ENCODE data around the gene P2RY14.

P2RY14 gene

GRCh38 chr3:151213881-151214280 lies 64.5 kb downstream of the P2RY14 start:
- no peak overlapping the region for H3K4me2 ChIP-seq (ENCODE audit: low read length)
- no peaks in the 10 kb centered on the region for H3K36me3 ChIP-seq (replicated peaks; ENCODE audit: low read depth, low read length)
- no peaks in the 10 kb centered on the region for H3K79me2 ChIP-seq (ENCODE audit: low read length)
- no peak overlapping the region for H2AFZ ChIP-seq (ENCODE audit: low read depth, low read length)
- peaks cover 23% of the 10 kb centered on the region for H3K4me1 ChIP-seq (ENCODE audit: low read length)
- no peak for TF ChIP-seq CTCF (IDR thresholded peaks at IDR 0.05; ENCODE audit: low read depth, low read length)
- TF ChIP-seq EZH2phosphoT487 (IDR thresholded peaks at IDR 0.05; ENCODE audit: low read depth) = no peak
- no peaks in the 10 kb centered on the region for H3K27me3 ChIP-seq (ENCODE audit: low read depth, low read length)
- no peak overlapping the region for H3K4me3 ChIP-seq (ENCODE audit: low read length)
- no peaks in the 10 kb centered on the region for H4K20me1 ChIP-seq (ENCODE audit: insufficient read depth, low read length)
- no peaks in the 10 kb centered on the region for H3K9me3 ChIP-seq (ENCODE audit: insufficient read depth, low read length)
- no peak overlapping the region for H3K27ac ChIP-seq (ENCODE audit: low read length)
- H3K9ac ChIP-seq (ENCODE audit: low read length) = no peak overlapping the region

GRCh38 chr3:151213151-151213550 lies 65.2 kb downstream of the P2RY14 start:
- H3K27me3 ChIP-seq (ENCODE audit: low read depth, low read length) = no peaks in the 10 kb centered on the region
- H3K79me2 ChIP-seq (ENCODE audit: low read length) = no peaks in the 10 kb centered on the region
- TF ChIP-seq CTCF (IDR thresholded peaks at IDR 0.05; ENCODE audit: low read depth, low read length) (no peak), EZH2phosphoT487 (IDR thresholded peaks at IDR 0.05; ENCODE audit: low read depth) (no peak)
- peaks cover 22% of the 10 kb centered on the region for H3K4me1 ChIP-seq (ENCODE audit: low read length)
- no peak overlapping the region for H3K4me2 ChIP-seq (ENCODE audit: low read length)
- H3K9ac ChIP-seq (ENCODE audit: low read length) = no peak overlapping the region
- H3K36me3 ChIP-seq (replicated peaks; ENCODE audit: low read depth, low read length) = no peaks in the 10 kb centered on the region
- no peak overlapping the region for H3K4me3 ChIP-seq (ENCODE audit: low read length)
- no peaks in the 10 kb centered on the region for H3K9me3 ChIP-seq (ENCODE audit: insufficient read depth, low read length)
- no peaks in the 10 kb centered on the region for H4K20me1 ChIP-seq (ENCODE audit: insufficient read depth, low read length)
- no peak overlapping the region for H2AFZ ChIP-seq (ENCODE audit: low read depth, low read length)
- H3K27ac ChIP-seq (ENCODE audit: low read length) = no peak overlapping the region

GRCh38 chr3:151210676-151211381 lies 67.5 kb downstream of the P2RY14 start:
- no peaks in the 10 kb centered on the region for H3K9me3 ChIP-seq (ENCODE audit: insufficient read depth, low read length)
- H3K27ac ChIP-seq (ENCODE audit: low read length) = peak overlapping the region; percentile 19; the same call in 1 of the 2 replicates
- TF ChIP-seq EZH2phosphoT487 (IDR thresholded peaks at IDR 0.05; ENCODE audit: low read depth) (no peak), CTCF (IDR thresholded peaks at IDR 0.05; ENCODE audit: low read depth, low read length) (peak; percentile 50)
- peak overlapping the region; percentile 35 for H3K4me3 ChIP-seq (ENCODE audit: low read length)
- H3K36me3 ChIP-seq (replicated peaks; ENCODE audit: low read depth, low read length) = no peaks in the 10 kb centered on the region
- peak overlapping the region; percentile 64 for H3K4me2 ChIP-seq (ENCODE audit: low read length)
- no peaks in the 10 kb centered on the region for H3K79me2 ChIP-seq (ENCODE audit: low read length)
- H3K9ac ChIP-seq (ENCODE audit: low read length) = peak overlapping the region; percentile 6; the same call in 1 of the 2 replicates
- peaks cover 22% of the 10 kb centered on the region for H3K4me1 ChIP-seq (ENCODE audit: low read length)
- H4K20me1 ChIP-seq (ENCODE audit: insufficient read depth, low read length) = no peaks in the 10 kb centered on the region
- H3K27me3 ChIP-seq (ENCODE audit: low read depth, low read length) = no peaks in the 10 kb centered on the region
- no peak overlapping the region for H2AFZ ChIP-seq (ENCODE audit: low read depth, low read length)

- Histone ChIP-seq H4K20me1 (ENCODE audit: insufficient read depth, low read length) (no peaks in the 10 kb centered on the region), H3K4me3 (ENCODE audit: low read length) (no peak overlapping the region), H2AFZ (ENCODE audit: low read depth, low read length) (no peak overlapping the region), H3K4me1 (ENCODE audit: low read length) (peaks cover 28% of the 10 kb centered on the region), H3K27me3 (ENCODE audit: low read depth, low read length) (no peaks in the 10 kb centered on the region), H3K36me3 (replicated peaks; ENCODE audit: low read depth, low read length) (no peaks in the 10 kb centered on the region), H3K27ac (ENCODE audit: low read length) (no peak overlapping the region), H3K79me2 (ENCODE audit: low read length) (no peaks in the 10 kb centered on the region), H3K9ac (ENCODE audit: low read length) (no peak overlapping the region), H3K9me3 (ENCODE audit: insufficient read depth, low read length) (no peaks in the 10 kb centered on the region), H3K4me2 (ENCODE audit: low read length) (no peak overlapping the region)
- TF ChIP-seq EZH2phosphoT487 (IDR thresholded peaks at IDR 0.05; ENCODE audit: low read depth) = no peak
Measured at GRCh38 chr3:151209654-151210053, 68.7 kb downstream of the P2RY14 start.
